ENCODE measurements around the gene OR1J1.

OR1J1 gene

GRCh38 chr9:122477826-122478225 is at the start of gene OR1J1:
Gene OR1J1 (minus strand): TSS chr9:122477926. CDS start chr9:122477926, 0 bp downstream.
- DNase-seq (ENCODE audit: low read depth in 2 of 3, low spot score in 2 of 3), result no peak

GRCh38 chr9:122527193-122527592 is 49.5 kb upstream of the OR1J1 start, which contains the start of gene OR1N1:
Gene OR1N1 (minus strand): TSS chr9:122527293. CDS start chr9:122527293, 0 bp downstream.
- DNase-seq (ENCODE audit: low read depth in 2 of 3, low spot score in 2 of 3), result no peak

GRCh38 chr9:122526602-122527001 is 48.9 kb upstream of the OR1J1 start:
- peak in 1 of 3 experiments; percentile 0 for DNase-seq (ENCODE audit: low read depth in 2 of 3, low spot score in 2 of 3)

GRCh38 chr9:122519376-122519775 is 41.6 kb upstream of the OR1J1 start:
- DNase-seq (ENCODE audit: low read depth in 2 of 3, low spot score in 2 of 3), result no peak

GRCh38 chr9:122518841-122519240 is 41.1 kb upstream of the OR1J1 start, which contains the start of gene OR1J4:
Gene OR1J4 (plus strand): TSS chr9:122519141. CDS start chr9:122519141, 0 bp downstream.
- no peak for DNase-seq (ENCODE audit: low read depth in 2 of 3, low spot score in 2 of 3)

GRCh38 chr9:122518226-122518625 is 40.5 kb upstream of the OR1J1 start:
- DNase-seq (ENCODE audit: low read depth in 2 of 3, low spot score in 2 of 3), result no peak

- no peak for DNase-seq (ENCODE audit: low read depth in 2 of 3, low spot score in 2 of 3)
Observed at GRCh38 chr9:122510502-122510901, 32.8 kb upstream of the OR1J1 start, which contains the start of gene OR1J2. Gene OR1J2 (plus strand): TSS chr9:122510802. CDS start chr9:122510802, 0 bp downstream.

- no peak for DNase-seq (ENCODE audit: low read depth in 2 of 3, low spot score in 2 of 3)
Observed at GRCh38 chr9:122506964-122507363, 29.2 kb upstream of the OR1J1 start.

GRCh38 chr9:122498883-122499288 is 21.2 kb upstream of the OR1J1 start:
- DNase-seq (ENCODE audit: low read depth in 2 of 3, low spot score in 2 of 3), result no peak

- DNase-seq (ENCODE audit: low read depth in 2 of 3, low spot score in 2 of 3), result no peak
Observed at GRCh38 chr9:122479062-122479461, 1.3 kb upstream of the OR1J1 start.

- no peak for DNase-seq (ENCODE audit: low read depth in 2 of 3, low spot score in 2 of 3)
Observed at GRCh38 chr9:122477346-122477745, 380 bp downstream of the OR1J1 start.

GRCh38 chr9:122475717-122476116 is 2.0 kb downstream of the OR1J1 start:
- no peak for DNase-seq (ENCODE audit: low read depth in 2 of 3, low spot score in 2 of 3)

GRCh38 chr9:122474561-122474960 is 3.2 kb downstream of the OR1J1 start:
- no peak for DNase-seq (ENCODE audit: low read depth in 2 of 3, low spot score in 2 of 3)

- no peak for DNase-seq (ENCODE audit: low read depth in 2 of 3, low spot score in 2 of 3)
Observed at GRCh38 chr9:122468735-122469134, 9.0 kb downstream of the OR1J1 start.

GRCh38 chr9:122466456-122466855 is 11.3 kb downstream of the OR1J1 start:
- no peak for DNase-seq (ENCODE audit: low read depth in 2 of 3, low spot score in 2 of 3)

GRCh38 chr9:122464633-122465567 is 12.8 kb downstream of the OR1J1 start:
- DNase-seq (ENCODE audit: low read depth in 2 of 3, low spot score in 2 of 3), result peak in 2 of 3 experiments; percentile 11 to 38

- no peak for DNase-seq (ENCODE audit: low read depth in 2 of 3, low spot score in 2 of 3)
Observed at GRCh38 chr9:122463828-122464632, 13.7 kb downstream of the OR1J1 start.

- DNase-seq (ENCODE audit: low read depth in 2 of 3, low spot score in 2 of 3), result no peak
Observed at GRCh38 chr9:122457787-122458186, 19.9 kb downstream of the OR1J1 start.

- DNase-seq (ENCODE audit: low read depth in 2 of 3, low spot score in 2 of 3), result no peak
Observed at GRCh38 chr9:122456123-122456522, 21.6 kb downstream of the OR1J1 start.

- DNase-seq (ENCODE audit: low read depth in 2 of 3, low spot score in 2 of 3), result no peak
Observed at GRCh38 chr9:122453677-122454135, 24.0 kb downstream of the OR1J1 start.

- DNase-seq (ENCODE audit: low read depth in 2 of 3, low spot score in 2 of 3), result no peak
Observed at GRCh38 chr9:122446819-122447484, 30.8 kb downstream of the OR1J1 start.
